ENCODE measurements around the gene UTF1.
"Not testable (repeated sequence)": the region's sequence is repeated elsewhere in the genome, so short reads cannot be mapped to it uniquely, and the experiment has no call there.

The UTF1 gene

DNA sequence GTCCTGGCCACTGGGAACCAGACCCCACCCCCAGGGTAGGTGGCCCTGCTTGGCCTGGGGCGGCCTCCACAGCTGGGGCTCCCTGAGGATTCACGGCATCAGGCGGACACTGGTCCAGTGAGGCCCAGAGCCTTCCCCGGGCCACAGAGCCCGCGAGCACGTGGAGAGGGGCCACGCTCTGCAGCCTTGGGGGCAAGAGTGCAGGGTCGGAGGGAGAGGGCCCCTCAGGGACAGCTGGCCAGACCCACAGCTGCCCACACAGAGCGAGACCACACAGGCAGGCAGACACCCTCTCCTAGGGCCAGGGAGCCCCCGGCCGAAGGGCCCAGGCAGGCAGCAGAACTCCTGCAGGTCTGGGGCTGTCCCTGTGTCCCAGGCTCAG lies 18.3 kb downstream of the UTF1 start:
- no peak for DNase-seq

DNA sequence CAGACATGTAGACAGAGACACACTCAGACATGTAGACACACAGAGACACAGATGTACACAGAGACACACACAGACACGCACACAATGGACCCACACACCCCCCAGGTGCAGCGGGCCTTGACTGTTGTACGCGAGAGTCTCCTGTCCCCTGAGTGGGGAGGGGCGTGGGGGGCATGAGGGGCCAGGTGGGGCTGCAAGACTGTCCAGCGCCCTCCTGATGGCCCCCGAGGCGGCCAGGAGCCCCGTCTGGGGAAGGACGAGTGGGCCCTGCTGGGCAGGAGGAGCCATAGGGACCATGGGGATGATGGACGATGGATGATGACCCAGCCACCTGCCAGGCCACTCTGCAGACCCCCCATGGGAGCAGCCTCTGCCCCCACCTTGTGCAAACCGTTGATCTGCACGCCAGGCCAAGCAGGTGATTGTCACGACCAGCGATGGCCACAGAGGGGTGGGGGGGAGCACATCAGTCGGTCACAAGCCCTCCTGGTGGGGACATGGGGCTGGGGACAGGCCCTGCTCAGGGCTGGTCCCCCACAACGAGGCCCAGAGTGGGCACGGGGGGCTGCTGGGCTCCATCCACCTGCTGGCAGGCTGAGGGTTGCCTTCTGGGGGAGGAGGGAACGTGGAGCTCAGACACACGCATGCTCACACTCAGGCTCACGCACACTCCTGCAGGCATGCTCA lies 19.2 kb downstream of the UTF1 start:
- no peak for DNase-seq

DNA sequence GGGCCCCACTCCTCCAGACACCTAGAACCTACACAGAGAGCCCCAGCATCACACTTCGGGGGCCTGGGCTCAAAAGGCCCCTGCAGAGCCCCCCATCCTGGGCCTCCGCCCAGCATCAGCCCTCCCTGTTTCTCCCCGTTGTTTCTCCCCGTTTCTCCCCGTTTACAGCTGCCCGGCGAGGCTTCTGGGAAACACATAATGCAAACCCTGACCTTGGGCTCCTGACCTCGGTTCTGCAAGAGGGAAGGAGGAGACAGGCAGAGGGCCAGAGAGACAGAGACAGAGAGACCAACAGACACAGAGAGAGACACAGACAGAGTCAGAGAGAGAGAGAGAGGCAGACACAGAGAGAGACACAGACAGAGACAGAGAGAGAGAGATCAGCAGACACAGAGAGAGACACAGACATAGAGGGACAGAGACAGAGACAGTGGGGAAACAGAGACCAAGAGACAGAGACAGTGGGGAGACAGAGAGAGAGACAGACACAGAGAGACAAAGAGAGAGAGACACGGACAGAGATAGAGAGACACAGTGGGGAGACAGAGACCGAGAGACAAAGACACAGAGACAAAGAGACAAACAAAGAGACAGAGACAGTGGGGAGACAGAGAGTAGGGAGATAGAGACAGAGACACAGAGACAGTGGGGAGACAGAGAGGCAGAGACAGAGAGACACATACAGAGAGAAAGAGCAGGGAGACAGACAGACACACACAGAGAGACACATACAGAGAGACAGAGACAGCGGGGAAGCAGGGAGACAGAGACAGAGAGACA lies 20.1 kb downstream of the UTF1 start:
- DNase-seq: no peak

DNA sequence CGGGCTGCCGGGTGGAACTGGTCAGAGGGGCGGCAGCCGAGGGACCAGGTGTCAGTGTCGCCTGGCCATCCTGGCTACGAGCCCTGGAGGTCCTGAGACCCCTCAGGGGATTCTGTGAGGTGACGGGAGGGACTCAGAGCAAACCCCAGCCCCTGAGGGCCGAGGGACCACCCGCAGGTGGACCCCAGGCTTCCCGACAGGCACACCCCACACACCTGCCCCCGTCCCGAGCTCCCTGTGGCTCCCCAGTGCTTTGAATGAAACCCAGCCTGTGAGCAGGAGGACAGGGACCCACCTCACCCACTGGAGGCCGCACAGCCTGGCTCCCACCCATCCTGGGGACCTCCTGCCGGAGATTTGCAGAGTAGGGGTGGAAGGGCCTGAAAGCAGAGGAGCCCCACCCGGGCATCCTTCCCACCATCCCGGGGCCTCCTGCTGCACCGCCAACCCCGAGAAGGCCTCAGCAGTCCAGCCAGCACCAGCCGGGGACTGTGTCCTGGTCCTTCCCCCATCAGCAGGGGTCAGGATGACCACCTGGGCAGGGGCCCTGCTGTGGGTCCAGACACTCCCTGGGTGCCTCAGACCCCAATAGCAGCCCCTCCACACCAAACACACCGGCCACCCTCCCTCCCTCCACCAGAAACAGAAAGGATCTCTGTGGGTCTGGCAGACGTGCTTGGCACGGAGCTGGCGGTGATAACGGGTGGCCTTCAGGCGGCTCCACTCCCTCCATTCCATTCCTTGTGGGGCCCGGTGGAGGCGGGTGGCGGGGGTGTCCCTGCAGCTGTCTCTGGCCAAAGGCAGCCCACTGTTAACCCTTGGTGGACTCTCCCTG lies 21.6 kb downstream of the UTF1 start:
- no peak for DNase-seq

DNA sequence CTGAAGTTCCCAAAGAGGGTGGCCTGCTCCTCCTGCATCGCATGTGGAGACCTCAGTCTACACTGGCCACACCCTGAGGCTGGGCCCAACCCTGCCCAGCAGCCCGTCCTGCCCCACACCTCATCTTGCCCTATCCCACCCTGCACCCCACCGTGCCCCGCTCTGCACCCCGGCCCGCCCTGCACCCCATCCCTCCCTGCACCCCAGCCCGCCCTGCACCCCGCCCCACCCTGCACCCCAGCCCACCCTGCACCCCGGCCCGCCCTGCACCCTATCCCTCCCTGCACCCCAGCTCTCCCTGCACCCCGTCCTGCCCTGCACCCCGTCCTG lies 22.2 kb downstream of the UTF1 start:
- DNase-seq: no peak

DNA sequence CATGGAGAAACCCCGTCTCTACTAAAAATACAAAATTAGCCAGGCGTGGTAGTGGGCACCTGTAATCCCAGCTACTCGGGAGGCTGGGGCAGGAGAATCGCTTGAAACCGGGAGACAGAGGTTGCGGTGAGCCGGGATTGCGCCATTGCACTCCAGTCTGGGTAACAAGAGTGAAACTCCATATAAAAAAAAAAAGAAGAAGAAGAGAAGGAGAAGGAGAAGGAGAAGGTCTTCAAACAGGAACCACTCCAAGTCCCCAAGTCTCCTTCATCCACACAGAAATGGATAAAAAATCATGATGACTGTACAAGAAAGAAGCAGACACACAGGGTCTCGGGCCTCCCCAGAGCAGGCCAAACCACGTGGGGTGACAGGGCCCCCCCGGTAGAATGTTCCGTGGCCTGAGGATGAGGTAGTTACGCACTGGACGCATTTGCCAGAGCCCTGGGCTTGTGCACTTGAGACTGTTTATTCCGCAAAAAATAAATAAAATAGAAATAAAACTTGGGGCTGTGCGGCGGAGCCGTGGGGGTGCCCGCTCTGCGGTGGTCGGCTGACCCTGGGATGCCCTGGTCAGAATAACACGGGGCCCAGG lies 23.4 kb downstream of the UTF1 start:
- DNase-seq: no peak

DNA sequence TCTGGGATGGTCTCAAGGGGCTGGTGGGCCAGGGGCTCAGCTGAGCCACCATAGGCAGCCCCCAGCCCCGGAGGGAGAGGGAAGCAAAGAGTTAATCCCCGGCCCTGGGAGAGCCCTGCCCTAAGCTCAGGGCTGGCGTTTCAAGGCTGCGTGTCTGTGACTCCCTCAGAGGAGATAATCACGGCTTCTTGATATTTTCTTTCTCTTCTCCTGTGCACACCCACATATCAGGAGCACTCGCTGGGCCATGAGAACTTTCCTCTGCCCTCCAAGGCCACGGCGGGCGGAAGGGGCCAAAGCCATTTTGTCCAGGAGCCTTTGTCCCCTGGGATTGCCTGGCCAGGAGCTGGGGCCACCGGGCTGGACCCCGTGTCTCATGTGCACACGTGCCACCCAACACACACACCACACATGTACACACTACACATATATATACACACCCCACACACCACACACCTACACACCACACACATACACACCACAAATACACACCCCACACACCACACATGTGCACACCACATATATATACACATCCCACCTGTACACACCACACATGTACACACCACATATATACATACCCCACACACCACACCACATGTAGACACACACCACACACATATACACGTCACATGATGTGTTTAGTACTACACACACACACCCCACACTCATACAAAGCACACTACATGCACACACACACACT lies 24.6 kb downstream of the UTF1 start:
- DNase-seq: no peak

DNA sequence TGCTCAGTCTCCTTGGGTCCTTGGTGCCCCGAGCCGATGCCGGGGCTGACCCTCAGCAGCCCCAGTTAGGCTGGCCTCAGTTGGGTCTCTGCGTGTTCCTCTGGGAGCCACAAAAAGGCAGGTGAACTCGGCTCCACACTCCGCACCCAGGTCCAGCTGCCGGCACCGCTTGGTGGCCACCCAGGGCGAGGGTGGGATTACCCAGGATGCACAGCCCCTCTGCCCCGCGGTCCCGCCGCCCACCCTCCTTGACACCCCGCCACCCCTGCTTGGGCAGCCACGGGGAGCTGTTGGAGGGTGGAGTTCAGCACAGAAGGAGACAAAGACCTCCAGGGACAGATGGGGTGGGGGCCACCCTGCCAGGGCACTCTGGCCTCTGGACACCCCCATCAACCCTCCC lies 25.3 kb downstream of the UTF1 start:
- no peak for DNase-seq

DNA sequence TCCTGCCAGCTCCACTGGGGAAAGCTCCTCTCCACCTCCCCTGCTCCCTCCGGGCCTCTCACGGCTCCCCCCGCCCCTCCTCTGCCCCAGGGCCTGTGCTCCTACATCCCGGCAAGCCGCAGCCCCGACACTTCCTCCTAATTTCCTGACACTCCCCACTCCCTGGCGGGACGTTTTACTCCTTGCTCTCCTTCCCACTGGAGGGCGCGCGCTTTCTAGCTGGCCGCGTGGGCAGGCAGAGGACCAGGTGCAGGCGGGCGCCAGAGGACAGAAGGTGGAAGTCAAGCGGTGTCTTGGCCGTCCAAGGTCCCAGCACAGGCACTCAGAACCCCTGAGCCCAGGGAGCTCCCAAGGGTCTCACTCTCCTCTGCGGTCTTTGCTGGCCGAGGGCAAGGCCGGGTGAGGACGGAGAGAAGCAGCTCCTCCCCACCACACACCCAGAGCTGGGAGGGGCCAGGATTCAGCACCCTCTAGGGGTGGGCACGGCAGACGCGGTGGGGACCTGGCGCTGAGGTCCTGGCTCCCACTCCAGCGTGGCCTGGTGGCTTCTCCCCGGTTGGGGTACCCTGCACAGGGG lies 27.6 kb downstream of the UTF1 start:
- DNase-seq: no peak

DNA sequence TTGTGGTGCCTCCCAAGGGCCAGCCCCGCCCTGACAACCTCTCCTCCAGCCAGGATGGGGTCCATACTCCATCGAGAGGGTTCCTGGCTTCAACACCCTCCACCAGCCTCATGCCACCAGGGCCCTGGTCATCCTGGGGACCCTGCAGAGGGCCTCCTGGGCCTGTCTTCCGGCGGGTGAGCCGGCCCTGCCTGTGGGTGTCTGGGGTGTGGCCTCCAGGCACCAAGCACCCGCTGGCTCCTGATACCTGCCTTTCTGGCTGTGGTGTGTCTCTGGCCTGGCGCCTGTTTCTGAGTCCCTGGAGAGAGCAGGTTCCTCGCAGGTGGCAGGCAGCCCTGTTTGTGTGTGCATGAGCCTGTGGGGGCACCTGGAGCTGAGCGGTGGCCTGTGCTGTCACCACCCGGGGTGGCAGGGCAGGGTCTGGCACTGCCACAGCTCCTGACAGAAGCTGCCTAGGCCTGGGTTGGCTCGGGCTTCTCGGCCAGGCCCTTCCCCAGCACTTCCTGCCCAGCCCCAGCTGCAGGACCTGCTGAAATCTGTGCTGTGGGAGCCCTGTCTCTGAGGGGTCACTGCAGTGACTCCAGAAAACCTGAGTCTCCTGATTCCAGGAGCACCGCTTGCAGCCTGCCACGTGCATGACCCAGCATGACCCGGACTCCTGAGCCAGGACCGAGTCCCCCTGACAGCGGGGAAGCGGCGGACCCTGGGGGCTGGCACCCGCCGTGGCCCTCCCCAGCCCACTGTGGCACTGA lies 28.2 kb downstream of the UTF1 start:
- no peak for DNase-seq

DNA sequence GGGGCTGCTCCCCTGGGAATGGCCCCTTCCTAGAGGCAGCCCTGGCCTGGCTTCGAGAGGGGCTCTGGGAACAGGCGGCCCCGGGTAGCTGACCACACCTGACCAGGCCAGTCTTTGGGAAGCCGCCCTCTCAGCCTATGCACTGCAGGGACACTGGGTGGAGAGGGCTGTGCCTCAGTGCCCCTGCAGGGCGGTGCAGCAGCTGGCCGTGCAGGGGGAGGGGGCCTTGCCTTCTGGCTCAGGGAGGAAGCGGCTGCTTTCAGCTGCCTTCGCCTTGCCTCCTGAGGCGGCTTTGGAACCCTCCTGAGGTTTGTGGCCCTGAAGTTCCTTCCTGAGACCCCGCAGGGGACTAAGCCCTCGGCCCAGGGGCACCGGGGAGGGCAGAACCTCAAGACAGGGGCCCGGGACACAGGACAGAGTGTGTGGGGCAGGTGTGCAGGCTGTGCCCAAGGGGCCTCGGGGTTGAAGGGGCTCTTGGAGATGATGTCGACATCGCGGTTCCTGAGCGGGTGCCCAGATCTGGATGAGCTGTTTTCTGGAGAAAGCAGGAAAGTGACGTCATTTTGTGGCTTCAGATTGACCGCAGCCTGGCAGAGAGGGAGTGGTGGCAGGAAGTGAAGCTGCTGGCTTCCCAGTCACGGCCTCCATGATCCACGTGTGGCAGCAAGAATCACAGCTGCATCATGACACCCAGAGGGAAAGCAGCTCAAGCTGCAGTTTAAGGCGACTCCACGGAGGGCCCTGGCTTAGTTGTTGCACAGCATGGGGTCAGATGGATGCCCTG lies 29.0 kb downstream of the UTF1 start:
- DNase-seq: peak; percentile 80

DNA sequence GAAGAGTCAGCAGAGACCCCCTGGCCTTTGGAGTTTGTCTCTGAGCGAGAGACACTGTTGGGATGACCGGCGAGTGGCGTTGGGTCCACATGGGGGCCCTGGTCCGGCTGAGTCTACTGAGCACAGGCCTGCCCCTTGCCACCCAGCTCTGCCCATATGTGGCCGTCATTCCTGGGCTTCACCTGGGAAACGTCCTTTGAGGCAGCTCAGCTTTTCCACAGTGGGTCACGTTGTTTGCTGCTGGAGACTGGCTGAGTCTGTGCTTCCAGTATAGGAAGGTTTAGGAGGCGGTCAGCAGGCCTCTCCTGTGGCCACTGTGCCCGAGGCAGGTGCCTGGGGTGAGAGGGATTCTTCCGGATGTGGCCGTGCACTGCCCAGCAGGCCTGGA lies 29.6 kb downstream of the UTF1 start:
- no peak for DNase-seq

DNA sequence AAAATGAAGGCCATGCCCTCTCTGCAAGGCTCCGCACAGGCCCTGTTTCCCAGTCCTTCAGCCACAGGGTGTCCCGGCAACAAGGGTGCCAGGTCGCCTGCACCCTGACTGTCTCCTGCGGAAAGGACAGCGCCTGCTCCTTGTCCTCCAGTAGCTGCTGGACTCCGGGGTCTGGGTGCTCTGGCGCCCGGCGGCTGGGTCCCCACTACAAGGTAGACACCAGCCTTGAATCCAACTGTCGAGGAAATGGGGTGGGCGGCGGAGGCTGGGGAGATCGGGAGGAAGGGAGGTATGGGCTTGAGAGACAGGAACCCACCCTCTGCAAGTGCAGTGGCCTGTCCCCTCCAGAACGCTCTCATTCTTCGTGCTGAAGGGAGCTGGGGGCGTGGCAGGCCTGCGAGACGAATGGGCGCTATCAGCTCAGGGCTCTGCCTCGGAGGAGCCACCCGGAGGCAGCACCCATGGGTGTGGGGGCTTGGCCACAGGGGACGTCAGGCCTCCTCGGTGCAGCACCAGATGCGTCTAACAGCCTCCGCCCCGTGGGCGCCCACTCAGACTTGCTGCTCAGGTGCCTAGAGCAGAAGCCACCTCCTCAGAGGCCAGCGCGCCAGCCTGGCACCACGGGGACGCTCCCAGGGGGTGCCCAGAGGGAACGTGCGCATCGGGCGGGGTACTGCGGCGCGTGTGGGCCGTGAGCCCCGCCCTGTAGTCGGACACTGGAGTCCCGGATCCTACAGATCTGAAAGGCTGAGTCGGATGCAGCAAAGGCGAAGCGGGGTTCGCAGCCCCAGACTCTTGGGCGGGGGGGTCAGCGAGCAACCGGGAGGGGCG lies 31.1 kb downstream of the UTF1 start:
- peak; percentile 56 for DNase-seq

DNA sequence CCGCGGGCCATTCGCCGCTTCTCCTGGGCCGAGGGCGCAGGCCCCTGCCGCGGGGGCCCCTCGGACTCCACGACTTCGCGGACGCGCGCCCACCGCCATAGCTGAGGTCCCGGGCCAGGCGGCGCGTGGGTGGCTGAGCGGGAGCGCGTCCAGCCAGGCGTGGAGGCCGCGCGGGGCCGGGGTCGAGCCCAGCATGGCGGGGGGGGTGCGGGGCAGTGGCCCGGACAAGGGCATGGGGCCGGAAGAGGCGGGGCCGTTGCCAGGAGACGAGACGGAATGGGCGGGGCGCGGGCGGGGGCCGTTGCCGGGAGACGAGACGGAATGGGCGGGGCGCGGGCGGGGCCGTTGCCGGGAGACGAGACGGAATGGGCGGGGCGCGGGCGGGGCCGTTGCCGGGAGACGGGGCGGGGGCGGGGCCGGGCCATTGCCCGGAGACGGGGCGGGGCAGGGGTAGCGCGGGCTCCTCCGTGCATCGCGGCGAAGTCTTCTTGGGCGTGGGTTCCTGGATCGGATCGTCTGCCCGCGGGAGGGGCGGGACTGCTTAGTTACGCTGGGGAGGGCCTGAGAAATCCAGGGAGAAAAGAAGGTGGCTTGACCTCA lies 31.8 kb downstream of the UTF1 start:
- peak; percentile 84 for DNase-seq

DNA sequence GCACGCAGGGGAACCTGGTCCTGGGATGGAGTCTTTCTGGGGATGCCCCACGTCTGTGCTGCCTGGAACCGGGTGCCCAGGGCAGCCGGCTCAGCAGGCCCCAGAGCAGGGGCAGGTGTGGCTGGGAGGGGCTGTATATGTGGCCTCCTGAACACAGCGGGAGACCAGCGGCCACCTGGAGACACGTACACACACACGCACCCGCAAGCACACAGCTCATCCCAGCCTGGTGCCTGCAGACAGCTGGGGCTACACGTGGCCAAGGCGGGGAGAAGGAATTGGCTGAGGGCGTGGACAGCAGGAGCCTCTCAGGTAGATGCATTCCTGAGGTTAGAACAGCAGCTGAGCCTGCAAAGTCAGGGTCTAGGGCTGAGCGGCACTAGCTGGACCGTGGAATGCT lies 32.7 kb downstream of the UTF1 start:
- DNase-seq: no peak

DNA sequence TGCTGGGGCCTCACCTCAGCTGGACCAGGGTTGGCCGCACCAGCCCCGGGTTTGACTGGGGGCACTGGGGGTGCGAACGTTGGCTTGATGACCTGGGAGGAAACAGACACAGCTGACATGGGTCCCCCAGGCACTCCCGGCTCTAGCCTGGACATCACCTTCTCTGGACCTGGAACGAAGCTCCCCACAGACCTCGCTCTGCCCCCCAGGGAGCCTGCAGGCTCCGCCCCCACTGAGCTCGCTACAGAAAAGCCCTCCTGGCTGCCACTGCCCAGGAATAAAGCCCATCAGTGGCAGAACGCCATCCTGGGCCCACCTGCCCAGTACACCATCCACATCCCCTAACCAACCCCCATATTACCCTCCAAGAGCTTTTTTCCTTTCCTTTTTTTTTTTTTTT lies 33.7 kb downstream of the UTF1 start:
- DNase-seq: no peak

DNA sequence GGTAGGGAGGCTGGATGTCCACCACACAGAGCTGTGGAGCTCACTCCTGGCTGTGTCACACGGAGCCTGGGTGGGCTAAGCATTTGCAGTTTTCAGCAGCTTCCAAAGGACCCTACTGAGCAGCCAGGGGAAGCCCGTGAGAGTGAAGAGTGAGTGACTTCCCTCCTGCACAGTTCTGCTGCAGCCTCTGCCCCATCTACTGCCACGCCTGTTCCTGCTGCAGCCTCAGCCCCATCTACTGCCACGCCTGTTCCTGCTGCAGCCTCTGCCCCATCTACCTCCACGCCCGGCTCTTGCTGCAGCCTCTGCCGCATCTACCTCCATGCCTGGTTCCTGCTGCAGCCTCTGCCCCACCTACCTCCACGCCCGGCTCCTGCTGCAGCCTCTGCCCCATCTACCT lies 34.4 kb downstream of the UTF1 start:
- peak; percentile 22 for DNase-seq

DNA sequence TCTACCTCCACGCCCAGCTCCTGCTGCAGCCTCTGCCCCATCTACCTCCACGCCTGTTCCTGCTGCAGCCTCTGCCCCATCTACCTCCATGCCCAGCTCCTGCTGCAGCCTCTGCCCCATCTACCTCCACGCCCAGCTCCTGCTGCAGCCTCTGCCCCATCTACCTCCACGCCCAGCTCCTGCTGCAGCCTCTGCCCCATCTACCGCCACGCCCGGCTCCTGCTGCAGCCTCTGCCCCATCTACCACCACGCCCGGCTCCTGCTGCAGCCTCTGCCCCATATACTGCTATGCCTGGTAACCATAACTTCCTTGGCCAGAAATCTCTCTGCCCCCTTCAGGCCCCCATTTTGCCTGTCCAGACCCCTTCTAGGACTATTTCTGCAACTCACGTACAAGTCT lies 35.0 kb downstream of the UTF1 start:
- not testable (repeated sequence) for DNase-seq

DNA sequence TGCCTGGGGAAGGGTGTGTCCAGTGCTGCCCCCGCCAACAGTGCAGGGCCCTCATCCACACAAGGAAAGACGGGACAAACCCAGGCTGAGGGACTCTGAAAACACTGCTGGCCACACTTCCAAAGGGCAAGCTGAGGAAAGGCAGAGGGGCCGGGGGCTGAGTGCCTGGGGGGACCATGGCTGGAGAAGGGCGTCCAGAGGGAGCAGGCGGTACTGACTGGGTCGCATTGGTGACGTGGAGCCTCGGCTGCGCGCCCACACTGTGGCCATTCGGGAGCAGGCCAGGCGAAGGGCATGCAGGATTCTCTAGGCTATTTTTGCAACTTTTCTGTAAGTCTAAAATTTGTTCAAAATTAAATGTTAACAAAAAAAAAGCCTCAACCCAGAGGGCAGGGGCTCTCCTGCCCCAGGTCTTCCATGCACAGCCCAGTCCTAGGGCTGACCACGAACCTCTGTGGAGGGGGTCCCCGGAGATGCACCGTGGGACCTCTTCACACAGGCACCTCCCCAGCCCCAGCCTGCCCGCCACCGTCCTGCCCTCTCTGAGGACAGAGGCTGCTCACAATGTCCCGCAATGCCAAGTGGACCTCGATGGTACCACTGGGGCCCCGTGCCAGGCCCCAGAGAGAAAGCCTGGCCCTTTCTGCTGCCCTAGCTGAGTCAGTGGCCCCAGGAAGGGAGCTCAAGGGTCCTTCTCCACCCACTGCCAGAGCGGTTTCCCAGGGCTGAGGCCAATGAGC lies 36.2 kb downstream of the UTF1 start:
- DNase-seq: no peak
